GM12878 (cell line): ENCODE data around the gene PPP1R14D. TPM values are rescaled to one million over a fixed set of nuclear protein-coding genes. Genes with fewer than 3 reads are reported as not detected.

ENCODE experiments used
- ATF3 ChIP-seq: IDR thresholded peaks from 2 replicates; pipeline ENCODE4 v1.6.1; 2011; ENCODE audit warnings: low read depth, mild to moderate bottlenecking, low read length, moderate library complexity, borderline replicate concordance; ENCODE audit errors: extremely low read depth
- CBFB ChIP-seq: IDR thresholded peaks from 2 replicates; pipeline ENCODE4 v1.6.1; 2016; ENCODE audit warnings: antibody characterized with exemption, low read depth
- CTCF ChIP-seq, 3 experiments: IDR thresholded peaks in 2 of 3; conservative IDR thresholded peaks in 1 of 3; 2 replicates each; pipeline ENCODE4 v1.5.1; 2011; ENCODE audit warnings: low read depth in 3 of 3, low read length in 3 of 3, mild to moderate bottlenecking in 3 of 3, control low read depth in 2 of 3, moderate library complexity in 2 of 3, inconsistent platforms in 1 of 3, mixed read lengths in 1 of 3; ENCODE audit not compliant: control insufficient read depth in 2 of 3, insufficient read depth in 1 of 3; ENCODE audit errors: extremely low read depth in 1 of 3
- ESRRA ChIP-seq: IDR thresholded peaks from 2 replicates; pipeline ENCODE4 v1.6.1; 2012; ENCODE audit warnings: mild to moderate bottlenecking, low read length, improper control_type of control experiment
- JUNB ChIP-seq: IDR thresholded peaks from 2 replicates; pipeline ENCODE4 v1.6.1; 2016; ENCODE audit warnings: antibody characterized with exemption, mild to moderate bottlenecking
- KLF5 ChIP-seq: fragments of 450-650 bp; IDR thresholded peaks from 2 replicates; pipeline ENCODE4 v1.6.1; 2014; ENCODE audit warnings: mild to moderate bottlenecking; ENCODE audit not compliant: partially characterized antibody
- MAX ChIP-seq: IDR thresholded peaks from 2 replicates; pipeline ENCODE4 v1.6.1; 2012; ENCODE audit warnings: low read depth, low read length, improper control_type of control experiment
- MTA3 ChIP-seq: IDR thresholded peaks from 2 replicates; pipeline ENCODE4 v1.6.1; 2012; ENCODE audit warnings: low read length, inconsistent platforms, borderline replicate concordance
- NFYB ChIP-seq: IDR thresholded peaks from 2 replicates; pipeline ENCODE4 v1.6.1; 2011; ENCODE audit warnings: low read depth, mild to moderate bottlenecking, low read length, improper control_type of control experiment, moderate library complexity; ENCODE audit not compliant: insufficient read depth
- RFX5 ChIP-seq: IDR thresholded peaks from 2 replicates; pipeline ENCODE4 v1.6.1; 2011; ENCODE audit warnings: low read depth, low read length, improper control_type of control experiment
- SIX5 ChIP-seq: IDR thresholded peaks from 2 replicates; pipeline ENCODE4 v1.6.1; 2011; ENCODE audit warnings: mild to moderate bottlenecking, low read depth, low read length, moderate library complexity; ENCODE audit not compliant: severe bottlenecking
- SKIL ChIP-seq: fragments of 450-650 bp; IDR thresholded peaks from 2 replicates; pipeline ENCODE4 v1.6.1; 2017; ENCODE audit warnings: mild to moderate bottlenecking, low read depth, inconsistent platforms; ENCODE audit not compliant: poor library complexity, severe bottlenecking
- TCF3 ChIP-seq: IDR thresholded peaks from 2 replicates; pipeline ENCODE4 v1.6.1; 2012; ENCODE audit warnings: low read depth, mild to moderate bottlenecking, low read length, borderline replicate concordance; ENCODE audit not compliant: insufficient read depth
- ZNF622 ChIP-seq: fragments of 450-650 bp; IDR thresholded peaks from 2 replicates; pipeline ENCODE4 v1.6.1; 2017; ENCODE audit warnings: mild to moderate bottlenecking, inconsistent platforms
- ZNF687 ChIP-seq: fragments of 450-650 bp; IDR thresholded peaks from 2 replicates; pipeline ENCODE4 v1.6.1; 2017; ENCODE audit warnings: mild to moderate bottlenecking, moderate library complexity
- polyA plus RNA-seq, 11 experiments: library from polyadenylated mRNA; depleted of rRNA in 4 of 11; unstranded in 6 of 11; stranded (reverse) in 5 of 11; fragments of >200 nt; fragmentation: Nextera tagmentation in 4 of 11; fragmentation: Illumina TruSeq in 1 of 11; extraction: Ambion mirVana in 4 of 11; extraction: Trizol in 1 of 11; gene quantifications; 1 replicate in 1 of 11; 2 replicates in 10 of 11; pipeline versions ENCODE4 v1.2.1 to v1.2.3, GENCODE V29; 2011 to 2016; ENCODE audit warnings: inconsistent platforms in 2 of 11, missing spikeins in 2 of 11, low read depth in 1 of 11
- total RNA-seq, 4 experiments: library from RNA; depleted of rRNA in 3 of 4; stranded (reverse); fragments of >200 nt in 3 of 4; fragmentation: Illumina TruSeq in 1 of 4; extraction: Trizol in 1 of 4; gene quantifications; 2 replicates each; pipeline versions ENCODE4 v1.2.1 to v1.2.3, GENCODE V29; 2013 to 2021

Gene PPP1R14D
- total and polyA plus RNA-seq, 10 of the 15 experiments (the other 5 are each of a cell fraction or from before 2014, with no cell fraction given) = 0.10 TPM; not detected in 9

- TF ChIP-seq CTCF (IDR thresholded peaks at IDR 0.05 in 2 of 3, conservative IDR thresholded peaks at IDR 0.05 in 1 of 3; ENCODE audit: control insufficient read depth in 2 of 3, extremely low read depth in 1 of 3, insufficient read depth in 1 of 3, low read depth in 3 of 3, low read length in 3 of 3) (peak; percentile 95 to 99 (median 98)), MTA3 (no peak), SIX5 (no peak), TCF3 (no peak), ATF3 (no peak), ZNF687 (no peak), SKIL (no peak), ZNF622 (no peak), RFX5 (no peak), JUNB (no peak), NFYB (no peak), KLF5 (no peak), ESRRA (no peak), CBFB (no peak), MAX (no peak)
Observed at GRCh38 chr15:40857601-40858341, 29.3 kb upstream of the PPP1R14D start (continued).
